ENCODE measurements around the gene IDE. TPM values are rescaled to one million over a fixed set of nuclear protein-coding genes. Genes with fewer than 3 reads are reported as not detected.

IDE gene
- total RNA-seq, 1 experiment from 2014 or later, result 55.8 TPM

DNA sequence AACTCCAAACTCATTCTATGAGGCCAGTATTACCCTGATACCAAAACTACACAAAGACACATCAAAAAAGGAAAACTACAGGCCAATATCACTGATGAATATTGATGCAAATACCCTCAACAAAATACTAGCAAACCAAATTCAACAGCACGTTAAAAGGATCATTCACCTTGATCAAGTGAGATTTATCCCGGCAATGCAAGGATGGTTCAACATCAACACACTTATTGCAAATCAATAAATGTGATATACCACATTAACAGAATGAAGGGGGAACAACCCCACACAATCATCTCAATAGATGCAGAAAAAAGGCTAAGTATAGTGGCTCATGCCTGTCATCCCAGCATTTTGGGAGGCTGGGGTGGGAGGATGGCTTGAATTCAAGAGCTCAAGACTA, 19.9 kb downstream of the IDE start:
- Histone ChIP-seq H2AFZ (ENCODE audit: low read depth, low read length, poor library complexity, severe bottlenecking) (no peak overlapping the region), H4K20me1 (ENCODE audit: insufficient read depth) (no peaks in the 10 kb centered on the region), H3K4me1 (ENCODE audit: control insufficient read depth in 1 of 2, insufficient read depth in 2 of 2, low read length in 2 of 2) (no peaks in the 10 kb centered on the region), H3K36me3 (ENCODE audit: control insufficient read depth in 1 of 2, insufficient read depth in 2 of 2, low read length in 2 of 2) (peaks cover 0 to 22% of the 10 kb centered on the region in 2 experiments; a peak in 1 of 4 replicates), H3K27ac (ENCODE audit: low read depth, low read length) (no peak overlapping the region), H3K79me2 (ENCODE audit: insufficient read depth, low read length) (peaks cover 48% of the 10 kb centered on the region), H3K9me2 (ENCODE audit: insufficient read depth) (no peaks in the 10 kb centered on the region), H3K9ac (ENCODE audit: low read length) (no peak overlapping the region), H3K27me3 (ENCODE audit: insufficient read depth, low read length) (no peaks in the 10 kb centered on the region), H3K4me2 (ENCODE audit: low read length) (no peak overlapping the region), H3K9me3 (ENCODE audit: control insufficient read depth in 1 of 2, insufficient read depth in 1 of 2, low read depth in 1 of 2, low read length in 2 of 2) (peaks cover 0 to 5% of the 10 kb centered on the region in 2 experiments; a peak in 1 of 4 replicates), H3K4me3 (replicated peaks in 1 of 2; ENCODE audit: low read depth in 1 of 2, low read length in 2 of 2) (no peak overlapping the region)
- ChIA-PET CTCF (no interaction called here), POLR2A (no interaction called here), RAD21 (ENCODE audit: low non-redundant PET in 1 of 2, low total read pairs in 2 of 2, uncharacterized antibody in 2 of 2, unreplicated experiment in 2 of 2) (no interaction called here)
- no TSS peak for BruUV-seq (replicated peaks)
- intact Hi-C loops (cut with micrococcal nuclease), result no loop called here
- DNase-seq (ENCODE audit: low read depth, low spot score) (no peak), ATAC-seq (no peak)
- TF ChIP-seq RAD21 (IDR thresholded peaks at IDR 0.05; ENCODE audit: low read depth) (no peak), ZFX (IDR thresholded peaks at IDR 0.05) (no peak), JUND (IDR thresholded peaks at IDR 0.05) (no peak), SRF (IDR thresholded peaks at IDR 0.05; ENCODE audit: low read depth) (no peak), ZNF274 (IDR thresholded peaks at IDR 0.05; ENCODE audit: low read depth, low read length) (no peak)

DNA sequence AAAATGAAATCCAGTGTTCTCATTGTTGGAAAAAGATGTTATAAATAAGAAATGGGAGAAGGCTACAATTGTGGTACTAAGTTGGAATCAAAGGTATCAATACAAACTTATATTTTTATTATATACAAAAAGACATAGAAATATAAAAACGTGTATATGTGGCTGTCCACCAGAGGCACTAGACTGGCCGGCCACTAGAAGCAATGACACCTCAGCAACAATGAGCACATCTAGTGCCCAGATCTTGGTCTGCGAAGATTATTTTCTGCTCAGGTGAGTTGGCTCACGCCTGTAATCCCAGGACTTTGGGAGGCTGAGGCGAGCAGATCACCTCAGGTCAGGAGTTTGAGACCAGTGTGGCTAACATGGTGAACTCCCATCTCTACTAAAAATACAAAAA, 21.6 kb downstream of the IDE start:
- Histone ChIP-seq H3K9me3 (ENCODE audit: control insufficient read depth in 1 of 2, insufficient read depth in 1 of 2, low read depth in 1 of 2, low read length in 2 of 2) (peaks cover 0 to 5% of the 10 kb centered on the region in 2 experiments; a peak in 1 of 4 replicates), H4K20me1 (ENCODE audit: insufficient read depth) (no peaks in the 10 kb centered on the region), H3K36me3 (ENCODE audit: control insufficient read depth in 1 of 2, insufficient read depth in 2 of 2, low read length in 2 of 2) (peaks cover 0 to 22% of the 10 kb centered on the region in 2 experiments; a peak in 1 of 4 replicates), H2AFZ (ENCODE audit: low read depth, low read length, poor library complexity, severe bottlenecking) (no peak overlapping the region), H3K27me3 (ENCODE audit: insufficient read depth, low read length) (no peaks in the 10 kb centered on the region), H3K9ac (ENCODE audit: low read length) (no peak overlapping the region), H3K4me3 (replicated peaks in 1 of 2; ENCODE audit: low read depth in 1 of 2, low read length in 2 of 2) (no peak overlapping the region), H3K9me2 (ENCODE audit: insufficient read depth) (no peaks in the 10 kb centered on the region), H3K4me1 (ENCODE audit: control insufficient read depth in 1 of 2, insufficient read depth in 2 of 2, low read length in 2 of 2) (no peaks in the 10 kb centered on the region), H3K27ac (ENCODE audit: low read depth, low read length) (no peak overlapping the region), H3K4me2 (ENCODE audit: low read length) (no peak overlapping the region), H3K79me2 (ENCODE audit: insufficient read depth, low read length) (peaks cover 51% of the 10 kb centered on the region)
- DNase-seq (ENCODE audit: low read depth, low spot score) (no peak), ATAC-seq (peak; percentile 60)
- ChIA-PET CTCF (interaction anchor here (1.0 kb wide), 1 partner anchor 23 kb away, joined by 3 read pairs; no protein-coding TSS in a partner anchor), POLR2A (no interaction called here), RAD21 (ENCODE audit: low non-redundant PET in 1 of 2, low total read pairs in 2 of 2, uncharacterized antibody in 2 of 2, unreplicated experiment in 2 of 2) (no interaction called here)
- TF ChIP-seq POLR2A (IDR thresholded peaks at IDR 0.05; ENCODE audit: borderline replicate concordance, extremely low read depth, insufficient read depth, insufficient read length), result no peak
- TF ChIP-seq, protein P1, sequence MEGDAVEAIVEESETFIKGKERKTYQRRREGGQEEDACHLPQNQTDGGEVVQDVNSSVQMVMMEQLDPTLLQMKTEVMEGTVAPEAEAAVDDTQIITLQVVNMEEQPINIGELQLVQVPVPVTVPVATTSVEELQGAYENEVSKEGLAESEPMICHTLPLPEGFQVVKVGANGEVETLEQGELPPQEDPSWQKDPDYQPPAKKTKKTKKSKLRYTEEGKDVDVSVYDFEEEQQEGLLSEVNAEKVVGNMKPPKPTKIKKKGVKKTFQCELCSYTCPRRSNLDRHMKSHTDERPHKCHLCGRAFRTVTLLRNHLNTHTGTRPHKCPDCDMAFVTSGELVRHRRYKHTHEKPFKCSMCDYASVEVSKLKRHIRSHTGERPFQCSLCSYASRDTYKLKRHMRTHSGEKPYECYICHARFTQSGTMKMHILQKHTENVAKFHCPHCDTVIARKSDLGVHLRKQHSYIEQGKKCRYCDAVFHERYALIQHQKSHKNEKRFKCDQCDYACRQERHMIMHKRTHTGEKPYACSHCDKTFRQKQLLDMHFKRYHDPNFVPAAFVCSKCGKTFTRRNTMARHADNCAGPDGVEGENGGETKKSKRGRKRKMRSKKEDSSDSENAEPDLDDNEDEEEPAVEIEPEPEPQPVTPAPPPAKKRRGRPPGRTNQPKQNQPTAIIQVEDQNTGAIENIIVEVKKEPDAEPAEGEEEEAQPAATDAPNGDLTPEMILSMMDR (IDR thresholded peaks at IDR 0.05 in 2 of 3, conservative IDR thresholded peaks at IDR 0.05 in 1 of 3; ENCODE audit: borderline replicate concordance in 1 of 3, insufficient read depth in 1 of 3, low read depth in 2 of 3, low read length in 2 of 3), result peak in 2 of 3 experiments; percentile 40 to 60; a peak in 3 of 6 replicates
- no TSS peak for BruUV-seq (replicated peaks)
- intact Hi-C loops (cut with micrococcal nuclease), result no loop called here
